ENCODE results near the gene CHSY1.

CHSY1 gene

GRCh38 chr15:101152914-101153313 lies 98.9 kb downstream of the CHSY1 start:
- no peak for DNase-seq (ENCODE audit: low read depth)

DNA sequence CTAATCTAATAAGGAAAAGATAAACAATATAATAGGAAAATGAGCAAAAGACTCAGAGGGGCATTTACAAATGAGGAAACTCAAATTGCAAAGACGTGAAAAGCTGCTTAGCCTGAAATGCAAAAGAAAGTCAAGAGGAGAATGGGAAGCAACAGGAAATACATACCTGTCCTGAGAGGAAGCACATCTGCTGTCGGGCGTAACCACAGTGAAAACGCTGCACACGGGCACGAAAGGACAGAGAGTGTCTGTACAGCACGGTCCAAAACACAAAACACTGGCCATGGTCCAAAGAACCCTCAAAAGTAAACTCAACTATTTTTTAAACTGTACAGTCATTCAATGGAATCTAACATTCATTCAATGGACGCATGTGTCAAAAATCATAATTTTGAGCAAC lies 100.6 kb downstream of the CHSY1 start:
- DNase-seq (ENCODE audit: low read depth), result no peak

GRCh38 chr15:101150723-101151040 lies 101.2 kb downstream of the CHSY1 start:
- DNase-seq (ENCODE audit: low read depth), result no peak

DNA sequence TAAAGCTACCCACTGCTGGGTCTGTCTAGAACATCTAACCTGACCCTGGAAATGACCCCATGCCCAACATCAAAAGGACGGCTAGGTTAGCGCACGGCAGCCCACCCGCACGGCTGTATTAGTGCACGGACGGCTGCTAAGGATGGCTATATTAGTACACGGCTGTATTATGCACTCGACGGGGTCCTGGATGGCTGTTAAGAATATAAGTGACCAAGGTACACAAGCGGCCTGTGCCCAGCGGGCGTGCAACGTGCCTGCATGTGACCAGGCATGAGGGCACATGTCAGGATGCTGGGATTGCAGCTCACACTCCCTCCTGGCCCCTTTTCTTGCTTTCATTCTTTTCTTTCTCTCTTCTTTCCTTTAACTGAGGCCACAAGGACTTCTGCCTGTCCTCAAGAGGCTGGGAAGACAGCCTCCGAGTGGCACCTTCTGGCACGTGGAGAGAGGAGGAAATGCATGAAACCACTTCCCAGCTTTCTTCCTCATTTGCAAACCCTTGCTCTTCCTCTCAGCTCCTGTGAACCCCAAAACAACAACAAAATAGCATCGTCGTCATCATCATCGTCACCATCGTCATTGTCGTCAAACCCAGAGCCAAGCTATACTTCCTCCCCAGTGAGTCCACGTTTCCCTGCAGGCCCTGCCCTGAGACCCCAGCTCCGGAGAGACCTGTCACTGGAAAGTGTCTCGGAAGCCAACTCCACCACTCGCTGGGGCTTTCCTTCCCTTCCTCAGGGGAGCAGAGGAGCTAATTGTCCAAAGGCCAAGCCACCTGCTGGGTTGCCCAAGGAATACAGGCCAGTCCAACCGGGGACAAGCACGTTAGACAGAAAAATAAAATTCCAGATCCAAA lies 101.8 kb downstream of the CHSY1 start:
- no peak for DNase-seq (ENCODE audit: low read depth)

DNA sequence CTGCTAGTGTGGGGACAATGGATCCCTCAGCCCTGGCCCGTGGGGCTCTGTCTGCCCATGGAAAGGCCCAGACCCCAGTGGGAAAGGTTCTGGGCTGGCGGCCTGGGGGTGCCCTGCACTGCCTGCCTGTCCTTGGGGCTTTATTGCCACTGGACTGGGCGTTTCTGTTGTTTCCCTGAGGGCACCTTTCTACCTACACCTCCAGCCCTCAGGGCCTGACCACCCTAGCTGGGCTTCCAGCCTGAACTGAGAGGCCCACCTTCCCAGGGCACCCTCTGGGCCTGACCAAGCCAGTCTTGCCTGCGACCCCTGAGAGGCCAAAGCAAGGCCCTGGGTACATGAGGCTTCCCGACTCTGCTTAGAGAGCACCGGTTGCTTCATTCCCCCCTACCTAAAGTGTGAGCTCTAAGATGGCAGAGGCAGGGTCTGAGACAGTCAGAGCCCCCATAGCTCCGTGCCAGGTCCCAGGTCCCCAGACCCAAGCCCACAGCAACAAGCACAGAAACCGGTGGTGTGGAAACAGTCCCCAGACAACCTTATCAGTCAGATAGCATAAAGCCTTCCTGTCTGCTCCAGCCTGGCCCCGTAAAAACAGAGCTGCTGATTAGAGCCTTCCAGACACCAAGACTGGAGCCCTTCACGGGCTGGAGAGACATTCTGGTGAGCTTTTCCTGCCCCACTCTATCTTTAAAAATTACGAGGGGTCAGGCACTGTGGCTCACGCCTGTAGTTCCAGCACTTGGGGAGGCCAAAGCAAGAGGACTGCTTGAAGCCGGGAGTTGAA lies 102.8 kb downstream of the CHSY1 start:
- DNase-seq (ENCODE audit: low read depth), result no peak

DNA sequence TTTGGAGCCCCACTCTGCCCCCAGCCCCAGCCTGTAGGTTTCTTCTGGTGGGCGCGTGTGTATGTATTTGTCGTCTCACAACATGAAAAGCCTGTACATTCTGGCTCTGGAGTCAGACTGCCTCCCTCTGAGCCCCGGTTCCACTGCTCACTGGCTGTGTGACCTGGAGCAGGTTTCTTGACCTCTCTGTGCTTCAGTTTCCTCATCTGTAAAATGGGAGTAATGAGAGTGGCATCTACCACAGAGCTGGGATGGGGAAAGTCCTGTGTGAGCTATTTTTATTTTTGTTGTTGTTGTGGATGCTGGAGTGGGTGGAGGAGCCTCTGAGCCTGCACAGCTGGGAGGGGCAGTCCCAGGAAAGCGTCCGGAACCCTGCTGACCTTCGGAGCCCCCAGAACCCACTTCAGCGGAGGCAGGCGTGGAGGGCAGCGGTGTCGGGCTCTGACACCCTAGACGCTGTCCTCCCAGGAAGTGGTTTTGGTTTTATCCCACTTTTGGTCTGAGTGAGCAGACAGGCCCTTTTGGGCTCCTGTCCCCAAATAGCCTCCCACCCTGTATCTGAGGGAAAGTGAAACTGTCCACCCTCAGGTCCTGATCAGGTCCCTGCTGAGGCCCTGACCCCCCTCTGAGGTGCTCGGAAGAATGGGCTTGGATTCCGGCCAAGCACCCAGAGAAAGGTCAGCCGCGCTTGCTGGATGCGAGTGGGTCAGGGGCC lies 103.5 kb downstream of the CHSY1 start:
- DNase-seq (ENCODE audit: low read depth), result no peak

DNA sequence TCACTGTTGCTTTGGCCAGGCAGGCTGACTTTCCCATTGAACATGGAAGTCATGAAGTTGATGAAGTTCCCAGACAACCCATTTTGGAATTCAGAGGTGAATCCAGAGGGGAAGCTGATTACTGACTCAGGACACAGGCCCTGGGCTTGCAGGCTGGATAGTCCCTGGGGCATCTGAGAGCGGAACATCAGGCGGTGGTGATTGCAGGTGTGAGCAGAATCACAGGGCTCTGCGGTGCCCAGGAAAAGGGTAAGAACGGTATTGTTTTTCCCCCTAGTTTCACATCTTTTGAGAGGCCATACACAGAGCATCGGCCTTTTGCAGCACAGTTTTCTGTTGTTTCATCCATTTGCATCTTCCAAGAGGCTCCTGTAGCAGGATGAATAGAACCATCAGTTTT lies 104.7 kb downstream of the CHSY1 start:
- DNase-seq (ENCODE audit: low read depth), result no peak

- no peak for DNase-seq (ENCODE audit: low read depth)
These were observed 105.6 kb downstream of the CHSY1 start for GRCh38 chr15:101146118-101146702.

DNA sequence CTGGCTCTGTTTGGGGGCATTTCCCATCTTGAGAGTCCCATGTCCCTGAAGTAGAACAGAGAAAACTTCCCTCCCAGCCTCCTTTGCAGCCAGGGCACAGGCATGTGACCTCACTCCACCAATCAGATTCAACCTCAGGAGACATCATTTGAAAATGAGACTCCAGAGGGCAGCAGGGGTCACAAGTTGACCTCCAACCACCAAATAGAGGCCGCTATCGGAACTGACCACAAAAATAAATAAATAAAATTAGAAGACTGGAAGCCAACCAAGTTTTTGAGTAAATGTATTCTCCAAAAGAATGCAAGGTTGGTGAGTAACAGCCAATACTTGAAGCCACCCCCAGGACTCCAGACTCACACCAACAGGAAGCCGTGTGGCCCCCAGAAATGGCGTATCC lies 106.5 kb downstream of the CHSY1 start:
- DNase-seq (ENCODE audit: low read depth), result peak; percentile 70

DNA sequence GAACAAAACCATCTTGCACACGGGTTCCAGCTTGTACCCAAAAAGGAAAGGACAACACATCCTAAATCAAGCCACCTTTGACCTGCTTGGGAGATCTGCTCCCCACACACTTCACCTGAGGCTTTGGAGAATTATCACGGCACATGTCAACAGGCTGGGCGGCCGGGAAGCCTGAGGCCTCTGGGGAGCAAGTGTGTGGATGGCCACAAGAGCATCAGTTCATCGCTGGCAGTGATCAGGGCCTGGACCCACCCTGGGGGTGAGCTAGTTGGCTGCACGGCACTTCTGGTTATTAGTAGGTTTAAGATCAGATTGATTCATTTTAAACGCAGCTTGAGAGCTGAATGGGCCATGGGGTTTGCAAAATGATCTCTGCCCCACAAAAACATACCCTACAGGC lies 108.5 kb downstream of the CHSY1 start:
- DNase-seq (ENCODE audit: low read depth), result no peak

- DNase-seq (ENCODE audit: low read depth), result no peak
These were observed 109.1 kb downstream of the CHSY1 start for GRCh38 chr15:101142711-101143110.

DNA sequence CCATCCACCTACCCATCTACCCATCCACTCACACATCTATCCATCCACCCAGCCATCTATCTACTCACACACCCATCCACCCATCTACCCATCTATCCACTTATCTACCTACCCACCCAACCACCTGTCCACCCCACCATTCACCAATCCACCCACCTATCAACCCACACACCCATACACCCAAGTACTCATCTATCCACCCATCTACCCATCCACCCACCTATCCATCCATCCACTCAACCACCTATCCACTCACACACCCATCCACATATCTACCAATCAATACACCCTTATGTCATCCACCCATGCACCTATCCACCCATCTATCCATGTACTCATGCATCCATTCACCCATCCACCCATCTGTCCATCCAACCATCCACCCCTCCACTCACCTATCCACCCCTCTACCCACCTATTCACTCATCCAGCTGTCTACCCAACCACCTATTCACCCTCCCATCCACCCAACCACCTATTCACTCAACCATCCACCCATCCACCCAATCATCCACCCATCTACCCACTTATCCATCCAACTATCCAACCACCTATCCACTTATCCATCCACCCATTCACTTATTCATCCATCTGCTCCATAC lies 109.8 kb downstream of the CHSY1 start:
- DNase-seq (ENCODE audit: low read depth), result no peak

- DNase-seq (ENCODE audit: low read depth), result no peak
These were observed 111.2 kb downstream of the CHSY1 start for GRCh38 chr15:101140697-101141065.

- DNase-seq (ENCODE audit: low read depth), result no peak
These were observed 111.7 kb downstream of the CHSY1 start for GRCh38 chr15:101139986-101140696.

DNA sequence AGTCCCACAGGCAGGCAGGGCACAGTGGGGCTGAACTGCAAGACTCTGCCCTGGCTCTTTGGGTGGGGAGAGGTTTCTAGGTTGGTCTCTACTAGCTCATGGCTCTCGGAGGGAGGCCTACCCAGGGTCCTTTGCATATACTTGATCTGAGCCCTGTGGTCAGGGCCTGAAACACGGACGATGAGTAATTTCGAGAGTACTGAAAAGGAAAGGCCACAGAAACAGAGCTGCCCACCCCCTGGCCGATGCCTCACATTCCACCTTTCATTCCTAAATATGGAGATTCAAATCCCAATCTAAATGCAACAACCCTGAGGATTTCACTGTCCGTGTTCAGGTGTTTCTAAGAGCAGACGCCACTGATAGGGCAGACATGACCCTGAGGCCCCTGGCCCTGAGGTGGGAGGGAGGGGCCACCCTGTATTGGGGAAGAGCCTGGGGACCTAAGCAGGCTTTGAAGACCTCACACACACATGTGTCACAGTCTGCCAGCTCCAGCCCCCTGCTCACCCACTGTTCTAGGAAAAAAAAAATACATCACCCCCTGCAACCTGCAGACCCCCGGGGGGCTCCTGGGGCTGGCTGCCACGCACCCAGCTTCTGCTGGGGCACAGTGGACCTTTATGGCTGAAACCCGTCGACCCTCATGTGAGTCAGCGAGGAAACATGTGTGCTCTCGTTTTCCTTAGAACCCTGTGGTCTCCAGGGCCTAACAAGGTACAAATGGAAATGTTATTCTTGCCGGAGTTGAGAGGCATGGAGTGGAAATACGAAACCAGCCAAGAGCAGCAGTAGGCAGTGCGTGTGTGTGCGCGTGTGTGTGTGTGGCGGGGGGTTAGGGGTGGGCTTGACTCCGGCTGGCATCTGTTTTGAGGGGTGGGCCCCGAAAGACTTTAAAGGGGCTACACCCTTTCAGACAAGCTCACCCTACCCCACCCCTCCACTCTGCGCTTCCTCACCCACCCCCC lies 112.7 kb downstream of the CHSY1 start:
- DNase-seq (ENCODE audit: low read depth), result peak; percentile 73

GRCh38 chr15:101138086-101138660 lies 113.7 kb downstream of the CHSY1 start:
- no peak for DNase-seq (ENCODE audit: low read depth)

- no peak for DNase-seq (ENCODE audit: low read depth)
These were observed 114.4 kb downstream of the CHSY1 start for GRCh38 chr15:101137312-101137940.

GRCh38 chr15:101136381-101137268 lies 115.2 kb downstream of the CHSY1 start:
- DNase-seq (ENCODE audit: low read depth), result no peak

Data from iris pigment epithelial cell (primary cell).